Measurements from ENCODE around the gene RNF19B. TPM values are rescaled to one million over a fixed set of nuclear protein-coding genes. Genes with fewer than 3 reads are reported as not detected.
A peak's percentile ranks its signal among the peaks of the same experiment; 100 is the strongest.

RNF19B gene
- total RNA-seq, 2 donors from 2014 or later: 17.8 TPM

DNA sequence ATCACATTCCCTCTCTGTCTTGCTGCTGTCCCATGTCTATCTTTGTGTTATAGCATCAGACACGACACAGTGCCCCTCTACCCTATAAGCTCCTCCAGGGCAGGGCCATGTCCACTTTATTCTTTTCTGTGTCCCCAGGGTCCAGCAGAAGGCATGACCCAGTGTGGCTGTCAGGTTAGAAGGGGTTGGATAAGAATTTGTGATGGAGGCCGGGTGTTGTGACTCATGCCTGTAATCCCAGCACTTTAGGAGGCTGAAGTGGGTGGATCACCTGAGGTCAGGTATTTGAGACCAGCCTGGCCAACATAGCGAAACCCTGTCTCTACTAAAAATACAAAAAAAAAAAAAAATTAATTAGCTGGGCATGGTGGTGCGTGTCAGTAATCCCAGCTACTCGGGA lies 26.3 kb upstream of the RNF19B start:
- Mint-ChIP-seq H3K27ac (no peak overlapping the region), H3K4me3 (no peak overlapping the region), H3K9me3 (no peaks in the 10 kb centered on the region), H3K27me3 (ENCODE audit: insufficient read depth) (no peaks in the 10 kb centered on the region), H3K4me1 (peaks cover 13% of the 10 kb centered on the region), H3K36me3 (ENCODE audit: low read depth) (no peaks in the 10 kb centered on the region)
- TF ChIP-seq, protein P1, sequence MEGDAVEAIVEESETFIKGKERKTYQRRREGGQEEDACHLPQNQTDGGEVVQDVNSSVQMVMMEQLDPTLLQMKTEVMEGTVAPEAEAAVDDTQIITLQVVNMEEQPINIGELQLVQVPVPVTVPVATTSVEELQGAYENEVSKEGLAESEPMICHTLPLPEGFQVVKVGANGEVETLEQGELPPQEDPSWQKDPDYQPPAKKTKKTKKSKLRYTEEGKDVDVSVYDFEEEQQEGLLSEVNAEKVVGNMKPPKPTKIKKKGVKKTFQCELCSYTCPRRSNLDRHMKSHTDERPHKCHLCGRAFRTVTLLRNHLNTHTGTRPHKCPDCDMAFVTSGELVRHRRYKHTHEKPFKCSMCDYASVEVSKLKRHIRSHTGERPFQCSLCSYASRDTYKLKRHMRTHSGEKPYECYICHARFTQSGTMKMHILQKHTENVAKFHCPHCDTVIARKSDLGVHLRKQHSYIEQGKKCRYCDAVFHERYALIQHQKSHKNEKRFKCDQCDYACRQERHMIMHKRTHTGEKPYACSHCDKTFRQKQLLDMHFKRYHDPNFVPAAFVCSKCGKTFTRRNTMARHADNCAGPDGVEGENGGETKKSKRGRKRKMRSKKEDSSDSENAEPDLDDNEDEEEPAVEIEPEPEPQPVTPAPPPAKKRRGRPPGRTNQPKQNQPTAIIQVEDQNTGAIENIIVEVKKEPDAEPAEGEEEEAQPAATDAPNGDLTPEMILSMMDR (conservative IDR thresholded peaks at IDR 0.05): no peak
- Histone ChIP-seq H3K27ac (ENCODE audit: low read depth, low read length) (no peak overlapping the region), H3K4me1 (ENCODE audit: control insufficient read depth, insufficient read depth, low read length) (peaks cover 8% of the 10 kb centered on the region), H3K27me3 (ENCODE audit: control insufficient read depth, insufficient read depth, low read length, poor library complexity, severe bottlenecking) (no peaks in the 10 kb centered on the region), H3K9ac (ENCODE audit: extremely low read depth, low read length, poor library complexity, severe bottlenecking) (no peak overlapping the region), H3K36me3 (ENCODE audit: control insufficient read depth, insufficient read depth, low read length) (no peaks in the 10 kb centered on the region), H3K4me3 (ENCODE audit: low read length) (no peak overlapping the region), H3K9me3 (ENCODE audit: control insufficient read depth, low read length) (no peaks in the 10 kb centered on the region)
- no peak for DNase-seq
- 90 to 100% methylated on average over 3 to 4 of the region's 5 CpGs for WGBS, 2 experiments (ENCODE audit: insufficient coverage in 1 of 2, insufficient read length in 1 of 2)

DNA sequence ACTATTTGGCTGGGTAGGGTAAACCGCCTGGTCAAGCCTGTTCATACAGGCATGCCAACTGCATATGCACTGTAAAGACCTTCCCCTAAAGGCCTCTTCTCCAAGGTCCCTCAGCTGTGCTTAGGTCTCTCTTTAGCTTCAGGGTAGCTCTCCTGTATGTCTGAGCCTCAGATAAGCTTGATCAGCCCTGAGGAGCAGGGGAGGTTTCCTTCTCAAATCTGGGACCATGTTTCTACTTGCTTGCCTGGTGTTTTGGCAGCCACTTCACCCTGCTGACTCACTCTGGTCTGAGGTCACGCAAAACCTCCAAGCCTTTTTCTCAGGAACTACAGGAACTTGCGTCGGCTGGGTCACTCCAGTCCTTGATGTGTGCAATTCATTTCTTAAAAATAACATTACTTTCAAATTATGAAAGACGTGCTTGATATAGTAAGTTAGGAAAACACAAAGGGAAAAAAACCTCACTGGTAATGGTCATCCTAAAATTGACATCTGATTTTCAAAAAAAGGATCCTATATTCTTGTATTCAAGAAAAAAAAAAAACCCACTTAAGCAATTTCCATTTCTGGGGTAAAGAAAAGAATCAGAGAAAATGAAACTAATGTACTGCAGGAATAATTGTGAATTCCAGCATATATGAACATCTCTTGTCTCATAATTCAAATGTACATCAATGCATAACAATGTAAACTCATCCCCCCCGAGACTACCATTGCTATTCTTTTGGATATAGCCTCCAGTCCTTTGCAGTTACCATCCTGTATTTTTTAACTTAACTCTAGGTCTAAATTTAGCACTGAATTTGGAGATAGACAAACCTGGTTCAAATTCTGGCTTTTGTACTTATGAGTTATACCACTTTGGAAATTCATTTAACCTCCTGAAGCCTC lies 24.8 kb upstream of the RNF19B start:
- H3K9me3 Mint-ChIP-seq: no peaks in the 10 kb centered on the region

GRCh38 chr1:32988665-32989064 lies 24.1 kb upstream of the RNF19B start:
- H3K4me1 Mint-ChIP-seq: peaks cover 13% of the 10 kb centered on the region
- H3K9ac ChIP-seq (ENCODE audit: extremely low read depth, low read length, poor library complexity, severe bottlenecking): no peak overlapping the region
- H3K4me3 Mint-ChIP-seq: no peak overlapping the region
- no peak for DNase-seq
- H3K27me3 ChIP-seq (ENCODE audit: control insufficient read depth, insufficient read depth, low read length, poor library complexity, severe bottlenecking): no peaks in the 10 kb centered on the region
- H3K27ac Mint-ChIP-seq: no peak overlapping the region
- H3K4me3 ChIP-seq (ENCODE audit: low read length): no peak overlapping the region
- H3K4me1 ChIP-seq (ENCODE audit: control insufficient read depth, insufficient read depth, low read length): peaks cover 8% of the 10 kb centered on the region
- H3K27ac ChIP-seq (ENCODE audit: low read depth, low read length): no peak overlapping the region
- no peaks in the 10 kb centered on the region for H3K36me3 ChIP-seq (ENCODE audit: control insufficient read depth, insufficient read depth, low read length)
- H3K9me3 Mint-ChIP-seq: no peaks in the 10 kb centered on the region
- H3K9me3 ChIP-seq (ENCODE audit: control insufficient read depth, low read length): no peaks in the 10 kb centered on the region
- H3K27me3 Mint-ChIP-seq (ENCODE audit: insufficient read depth): no peaks in the 10 kb centered on the region
- TF ChIP-seq, protein P1 (conservative IDR thresholded peaks at IDR 0.05): no peak
- H3K36me3 Mint-ChIP-seq (ENCODE audit: low read depth): no peaks in the 10 kb centered on the region

More for the DNA sequence above, 24.8 kb upstream of the RNF19B start:
- TF ChIP-seq, protein P1 (conservative IDR thresholded peaks at IDR 0.05): no peak
- H3K27me3 Mint-ChIP-seq (ENCODE audit: insufficient read depth): no peaks in the 10 kb centered on the region
- DNase-seq: peak; percentile 54
- Histone ChIP-seq H3K27me3 (ENCODE audit: control insufficient read depth, insufficient read depth, low read length, poor library complexity, severe bottlenecking) (no peaks in the 10 kb centered on the region), H3K36me3 (ENCODE audit: control insufficient read depth, insufficient read depth, low read length) (no peaks in the 10 kb centered on the region), H3K9ac (ENCODE audit: extremely low read depth, low read length, poor library complexity, severe bottlenecking) (no peak overlapping the region), H3K4me1 (ENCODE audit: control insufficient read depth, insufficient read depth, low read length) (peaks cover 8% of the 10 kb centered on the region), H3K9me3 (ENCODE audit: control insufficient read depth, low read length) (no peaks in the 10 kb centered on the region), H3K27ac (ENCODE audit: low read depth, low read length) (no peak overlapping the region), H3K4me3 (ENCODE audit: low read length) (no peak overlapping the region)
- H3K4me1 Mint-ChIP-seq: peaks cover 13% of the 10 kb centered on the region
- H3K4me3 Mint-ChIP-seq: no peak overlapping the region
- H3K36me3 Mint-ChIP-seq (ENCODE audit: low read depth): no peaks in the 10 kb centered on the region
- H3K27ac Mint-ChIP-seq: no peak overlapping the region
- WGBS, 2 experiments (ENCODE audit: insufficient coverage in 1 of 2, insufficient read length in 1 of 2): 85 to 94% methylated on average over 2 to 5 of the region's 6 CpGs
